HepG2 (cell line): ENCODE data around the gene COQ4. TPM values are rescaled to one million over a fixed set of nuclear protein-coding genes. Genes with fewer than 3 reads are reported as not detected.

Source experiments
- AKAP8 ChIP-seq: sonication (generic); formaldehyde crosslinking; IDR thresholded peaks from 2 replicates; pipeline ENCODE4 v1.5.1; 2020; ENCODE audit warnings: mild to moderate bottlenecking, missing genetic modification reagents
- BCL6 ChIP-seq: IDR thresholded peaks from 2 replicates; pipeline ENCODE4 v1.6.1; 2016; ENCODE audit warnings: missing genetic modification reagents, missing compliant biosample characterization
- EHMT2 ChIP-seq: fragments of 200-600 bp; sonication (generic); IDR thresholded peaks from 2 replicates; pipeline ENCODE4 v1.7.0; 2017; ENCODE audit warnings: antibody characterized with exemption, low read depth, low read length, borderline replicate concordance
- FOXP1 ChIP-seq, 2 experiments: fragments of 450-650 bp in 1 of 2; IDR thresholded peaks; 2 replicates each; pipeline ENCODE4 v1.6.1; 2017 to 2018; ENCODE audit warnings: antibody characterized with exemption in 1 of 2
- GLI4 ChIP-seq: sonication (generic); formaldehyde crosslinking; IDR thresholded peaks from 2 replicates; pipeline ENCODE4 v1.5.1; 2020; ENCODE audit warnings: missing genetic modification reagents, mild to moderate bottlenecking, moderate library complexity, borderline replicate concordance
- GTF2F1 ChIP-seq: fragments of 150-350 bp; IDR thresholded peaks from 2 replicates; pipeline ENCODE4 v1.6.1; 2014; ENCODE audit warnings: low read length
- HMG20A ChIP-seq: IDR thresholded peaks from 2 replicates; pipeline ENCODE4 v1.6.1; 2016; ENCODE audit warnings: borderline replicate concordance
- JARID2 ChIP-seq: sonication (generic); formaldehyde crosslinking; IDR thresholded peaks from 2 replicates; pipeline ENCODE4 v1.8.1; 2023; ENCODE audit warnings: missing genetic modification reagents, inconsistent platforms; ENCODE audit not compliant: insufficient replicate concordance
- KLF16 ChIP-seq, 2 experiments: sonication (generic) in 1 of 2; formaldehyde crosslinking in 1 of 2; IDR thresholded peaks; 2 replicates each; pipeline versions ENCODE4 v1.6.1 to v1.8.0; 2016 to 2023; ENCODE audit warnings: missing genetic modification reagents in 2 of 2, missing compliant biosample characterization in 1 of 2
- KLF6 ChIP-seq: IDR thresholded peaks from 2 replicates; pipeline ENCODE4 v1.8.0; 2016; ENCODE audit warnings: missing biosample characterization, missing genetic modification reagents
- LCORL ChIP-seq, 2 experiments: fragments of 450-650 bp in 1 of 2; sonication (generic) in 1 of 2; formaldehyde crosslinking in 1 of 2; IDR thresholded peaks; 2 replicates each; pipeline versions ENCODE4 v1.5.0 to v1.6.1; 2017 to 2020; ENCODE audit warnings: antibody characterized with exemption in 1 of 2, missing genetic modification reagents in 1 of 2
- NRL ChIP-seq: sonication (generic); formaldehyde crosslinking; IDR thresholded peaks from 2 replicates; pipeline ENCODE4 v1.5.0; 2020; ENCODE audit warnings: missing genetic modification reagents, mild to moderate bottlenecking, moderate library complexity, borderline replicate concordance
- PHF21A ChIP-seq: sonication (generic); formaldehyde crosslinking; IDR thresholded peaks from 2 replicates; pipeline ENCODE4 v1.5.0; 2020; ENCODE audit warnings: mild to moderate bottlenecking, missing genetic modification reagents
- RAD21 ChIP-seq: fragments of 450-650 bp; formaldehyde crosslinking; IDR thresholded peaks from 2 replicates; pipeline ENCODE4 v1.5.0; 2020; ENCODE audit warnings: mild to moderate bottlenecking
- RNF219 ChIP-seq: sonication (generic); formaldehyde crosslinking; IDR thresholded peaks from 2 replicates; pipeline ENCODE4 v1.5.0; 2020; ENCODE audit warnings: mild to moderate bottlenecking, missing genetic modification reagents
- SAFB2 ChIP-seq: sonication (generic); formaldehyde crosslinking; IDR thresholded peaks from 2 replicates; pipeline ENCODE4 v1.5.1; 2020; ENCODE audit warnings: missing genetic modification reagents, low read depth, mild to moderate bottlenecking, borderline replicate concordance
- SMAD9 ChIP-seq: sonication (generic); formaldehyde crosslinking; IDR thresholded peaks from 2 replicates; pipeline ENCODE4 v1.5.1; 2020; ENCODE audit warnings: mild to moderate bottlenecking, missing genetic modification reagents
- TFE3 ChIP-seq: IDR thresholded peaks from 2 replicates; pipeline ENCODE4 v1.6.1; 2016
- ZFP82 ChIP-seq: sonication (generic); formaldehyde crosslinking; IDR thresholded peaks from 2 replicates; pipeline ENCODE4 v1.5.1; 2020; ENCODE audit warnings: mild to moderate bottlenecking, missing genetic modification reagents, borderline replicate concordance
- ZNF256 ChIP-seq: sonication (generic); formaldehyde crosslinking; conservative IDR thresholded peaks from 2 replicates; pipeline ENCODE4 v1.4.0; 2020; ENCODE audit warnings: missing genetic modification reagents
- ZNF780A ChIP-seq: sonication (generic); formaldehyde crosslinking; IDR thresholded peaks from 2 replicates; pipeline ENCODE4 v1.8.0; 2022; ENCODE audit warnings: mild to moderate bottlenecking, missing genetic modification reagents, moderate library complexity
- ZSCAN29 ChIP-seq: sonication (generic); formaldehyde crosslinking; conservative IDR thresholded peaks from 2 replicates; pipeline ENCODE4 v1.4.0; 2020; ENCODE audit warnings: mild to moderate bottlenecking, missing genetic modification reagents
- polyA plus RNA-seq, 8 experiments: library from polyadenylated mRNA; depleted of rRNA in 3 of 8; stranded (reverse) in 7 of 8; unstranded in 1 of 8; fragments of >200 nt; fragmentation: Illumina TruSeq in 4 of 8; extraction: Trizol in 4 of 8; gene quantifications; 2 replicates each; pipeline versions ENCODE4 v1.2.1 to v1.2.3, GENCODE V29; 2011 to 2016; ENCODE audit warnings: low read depth in 4 of 8, missing spikeins in 1 of 8, mixed read lengths in 1 of 8; ENCODE audit not compliant: insufficient read depth in 1 of 8
- total RNA-seq, 5 experiments: library from RNA; depleted of rRNA; stranded (reverse); fragments of >200 nt; fragmentation: Illumina TruSeq; extraction: Trizol; gene quantifications; 2 replicates each; pipeline ENCODE4 v1.2.3, GENCODE V29; 2016; ENCODE audit warnings: low read depth in 1 of 5
- TF ChIP-seq, protein P1 (sequence below): sonication (generic); formaldehyde crosslinking; IDR thresholded peaks from 2 replicates; pipeline ENCODE4; 2020; ENCODE audit warnings: missing genetic modification reagents, mild to moderate bottlenecking, borderline replicate concordance

COQ4 gene
- total and polyA plus RNA-seq, 2 of the 13 experiments (the other 11 are each of a cell fraction or from before 2014, with no cell fraction given) = 26.1 to 36.0 TPM

- TF ChIP-seq, protein P1, sequence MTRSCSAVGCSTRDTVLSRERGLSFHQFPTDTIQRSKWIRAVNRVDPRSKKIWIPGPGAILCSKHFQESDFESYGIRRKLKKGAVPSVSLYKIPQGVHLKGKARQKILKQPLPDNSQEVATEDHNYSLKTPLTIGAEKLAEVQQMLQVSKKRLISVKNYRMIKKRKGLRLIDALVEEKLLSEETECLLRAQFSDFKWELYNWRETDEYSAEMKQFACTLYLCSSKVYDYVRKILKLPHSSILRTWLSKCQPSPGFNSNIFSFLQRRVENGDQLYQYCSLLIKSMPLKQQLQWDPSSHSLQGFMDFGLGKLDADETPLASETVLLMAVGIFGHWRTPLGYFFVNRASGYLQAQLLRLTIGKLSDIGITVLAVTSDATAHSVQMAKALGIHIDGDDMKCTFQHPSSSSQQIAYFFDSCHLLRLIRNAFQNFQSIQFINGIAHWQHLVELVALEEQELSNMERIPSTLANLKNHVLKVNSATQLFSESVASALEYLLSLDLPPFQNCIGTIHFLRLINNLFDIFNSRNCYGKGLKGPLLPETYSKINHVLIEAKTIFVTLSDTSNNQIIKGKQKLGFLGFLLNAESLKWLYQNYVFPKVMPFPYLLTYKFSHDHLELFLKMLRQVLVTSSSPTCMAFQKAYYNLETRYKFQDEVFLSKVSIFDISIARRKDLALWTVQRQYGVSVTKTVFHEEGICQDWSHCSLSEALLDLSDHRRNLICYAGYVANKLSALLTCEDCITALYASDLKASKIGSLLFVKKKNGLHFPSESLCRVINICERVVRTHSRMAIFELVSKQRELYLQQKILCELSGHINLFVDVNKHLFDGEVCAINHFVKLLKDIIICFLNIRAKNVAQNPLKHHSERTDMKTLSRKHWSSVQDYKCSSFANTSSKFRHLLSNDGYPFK (CRISPR knock-in tag) = peak; percentile 99
- TF ChIP-seq KLF16 (CRISPR knock-in tag; IDR thresholded peaks at IDR 0.05) (peak in 1 of 2 experiments; percentile 87; a peak in 2 of 4 replicates), PHF21A (CRISPR knock-in tag) (peak; percentile 81), SAFB2 (CRISPR knock-in tag) (peak; percentile 69; the same call in 1 of the 2 replicates), HMG20A (CRISPR knock-in tag) (no peak), AKAP8 (CRISPR knock-in tag) (peak; percentile 82; the same call in 1 of the 2 replicates), KLF6 (CRISPR knock-in tag) (peak; percentile 91), EHMT2 (no peak), LCORL (IDR thresholded peaks at IDR 0.05) (no peak; the same call in 1 of the 2 replicates), LCORL (CRISPR knock-in tag; IDR thresholded peaks at IDR 0.05) (no peak; the same call in 1 of the 2 replicates), RAD21 (peak; percentile 25), TFE3 (CRISPR knock-in tag) (0 out of 2 replicates have a peak, but pooled peaks have one; percentile 17), BCL6 (0 out of 2 replicates have a peak, but pooled peaks have one; percentile 1), ZFP82 (no peak; the same call in 1 of the 2 replicates), GLI4 (peak; percentile 73; the same call in 1 of the 2 replicates), RNF219 (peak; percentile 94; the same call in 1 of the 2 replicates), ZSCAN29 (CRISPR knock-in tag) (peak; percentile 97), ZNF256 (peak; percentile 43; the same call in 1 of the 2 replicates), NRL (CRISPR knock-in tag) (peak; percentile 89; the same call in 1 of the 2 replicates), GTF2F1 (no peak), SMAD9 (CRISPR knock-in tag) (no peak), ZNF780A (CRISPR knock-in tag) (no peak), FOXP1 (IDR thresholded peaks at IDR 0.05) (no peak), FOXP1 (CRISPR knock-in tag; IDR thresholded peaks at IDR 0.05) (no peak), JARID2 (CRISPR knock-in tag) (no peak)
Measured at GRCh38 chr9:128322404-128323211, at the start of gene COQ4, which contains the start of gene TRUB2 (continued).
